Measurements from ENCODE around the gene AFF1.

GRCh38 chr4:86947501-86948120 is 12.8 kb downstream of the AFF1 start:
- TF ChIP-seq, protein P1, sequence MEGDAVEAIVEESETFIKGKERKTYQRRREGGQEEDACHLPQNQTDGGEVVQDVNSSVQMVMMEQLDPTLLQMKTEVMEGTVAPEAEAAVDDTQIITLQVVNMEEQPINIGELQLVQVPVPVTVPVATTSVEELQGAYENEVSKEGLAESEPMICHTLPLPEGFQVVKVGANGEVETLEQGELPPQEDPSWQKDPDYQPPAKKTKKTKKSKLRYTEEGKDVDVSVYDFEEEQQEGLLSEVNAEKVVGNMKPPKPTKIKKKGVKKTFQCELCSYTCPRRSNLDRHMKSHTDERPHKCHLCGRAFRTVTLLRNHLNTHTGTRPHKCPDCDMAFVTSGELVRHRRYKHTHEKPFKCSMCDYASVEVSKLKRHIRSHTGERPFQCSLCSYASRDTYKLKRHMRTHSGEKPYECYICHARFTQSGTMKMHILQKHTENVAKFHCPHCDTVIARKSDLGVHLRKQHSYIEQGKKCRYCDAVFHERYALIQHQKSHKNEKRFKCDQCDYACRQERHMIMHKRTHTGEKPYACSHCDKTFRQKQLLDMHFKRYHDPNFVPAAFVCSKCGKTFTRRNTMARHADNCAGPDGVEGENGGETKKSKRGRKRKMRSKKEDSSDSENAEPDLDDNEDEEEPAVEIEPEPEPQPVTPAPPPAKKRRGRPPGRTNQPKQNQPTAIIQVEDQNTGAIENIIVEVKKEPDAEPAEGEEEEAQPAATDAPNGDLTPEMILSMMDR (IDR thresholded peaks at IDR 0.05) = no peak
- no peak for TF ChIP-seq POLR2A (IDR thresholded peaks at IDR 0.05)

All from esophagus squamous epithelium (tissue), 4 donors.